AG04450 (cell line): ENCODE results near the gene INO80E. TPM values are rescaled to one million over a fixed set of nuclear protein-coding genes. Genes with fewer than 3 reads are reported as not detected.

Source experiments
- CTCF ChIA-PET: fragments of 300-600, 350-600 bp; formaldehyde crosslinking; extraction: SDS; loops from one replicate; lab custom pipeline; 2022; ENCODE audit warnings: antibody characterized with exemption, inconsistent platforms; lab: Charles Lee
- POLR2A ChIA-PET: fragments of 350-600 bp; formaldehyde crosslinking; extraction: SDS; loops from one replicate; lab custom pipeline; 2021; ENCODE audit warnings: antibody characterized with exemption, inconsistent platforms; lab: Yijun Ruan, JAX
- DNase-seq: peaks from one replicate; pipeline ENCODE4 v3.0.0-alpha.2; 2011; ENCODE audit warnings: low read depth, low spot score
- H3K27ac ChIP-seq: one replicate; pipeline ENCODE4 v1.5.1; 2012; ENCODE audit warnings: low read depth, low read length, control low read depth
- H3K27me3 ChIP-seq: one replicate; pipeline ENCODE4 v1.6.0; 2012; ENCODE audit warnings: low read length; ENCODE audit not compliant: control insufficient read depth, insufficient read depth
- H3K4me3 ChIP-seq: 2 replicates; pipeline ENCODE4 v1.5.1; 2011; ENCODE audit warnings: mild to moderate bottlenecking, low read depth, low read length, control low read depth
- H3K9me3 ChIP-seq: 2 replicates; pipeline ENCODE4 v1.5.1; 2012; ENCODE audit warnings: low read length; ENCODE audit not compliant: control insufficient read depth, insufficient read depth
- CTCF ChIP-seq: IDR thresholded peaks from 2 replicates; pipeline ENCODE4 v1.5.1; 2011; ENCODE audit warnings: low read depth, low read length, control low read depth, inconsistent platforms
- polyA plus RNA-seq: library from polyadenylated mRNA; depleted of rRNA; stranded (reverse); fragments of >200 nt; gene quantifications from 2 replicates; pipeline ENCODE4 v1.2.3, GENCODE V29; 2011

Gene INO80E
- polyA plus RNA-seq, 1 experiment, result 27.3 TPM

DNA sequence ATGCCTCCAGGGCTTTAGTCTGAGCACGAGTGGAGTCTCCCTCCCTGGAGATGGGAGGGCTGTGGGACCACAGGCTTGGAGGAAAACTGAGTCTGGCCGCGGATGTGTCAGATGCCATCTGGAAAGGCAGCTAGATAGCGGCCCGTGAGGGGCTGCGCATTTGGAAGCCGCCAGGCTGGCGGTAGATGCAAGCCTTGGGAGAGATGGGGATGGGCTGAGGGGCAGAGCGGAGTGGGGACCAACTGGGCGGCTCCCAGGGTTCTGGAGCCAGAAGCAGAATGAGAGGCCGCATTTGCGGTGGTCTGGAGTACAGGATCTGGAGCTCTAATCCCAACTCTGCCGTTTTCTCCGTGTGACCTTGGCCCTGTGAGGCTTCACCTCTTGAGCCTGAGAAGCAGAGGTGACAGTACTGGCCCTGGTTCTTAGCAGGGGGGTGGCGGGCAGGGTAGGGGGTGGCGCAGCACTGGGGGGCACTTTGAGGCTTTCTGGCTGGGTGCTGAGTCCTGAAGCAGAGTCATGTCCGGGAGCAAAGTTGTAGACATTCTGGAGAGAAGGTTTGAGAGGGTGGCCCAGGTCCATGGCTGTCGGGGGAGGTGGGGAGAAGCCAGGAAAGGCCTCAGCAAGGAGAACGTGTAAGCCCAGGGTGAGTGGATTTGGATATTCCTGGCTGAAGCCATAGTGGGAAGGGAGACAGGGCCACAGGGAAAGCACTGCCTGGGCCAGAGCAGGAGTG, 6.7 kb downstream of the INO80E start:
- DNase-seq, result no peak
- Histone ChIP-seq H3K27me3 (no peaks in the 10 kb centered on the region), H3K4me3 (no peak overlapping the region), H3K9me3 (no peaks in the 10 kb centered on the region), H3K27ac (no peak overlapping the region)
- TF ChIP-seq CTCF, result no peak
- ChIA-PET CTCF (interaction anchor here (0.6 kb wide), 1 partner anchor 429 kb away, joined by 5 read pairs; no protein-coding TSS in a partner anchor), POLR2A (interaction anchor here (0.7 kb wide), 1 partner anchor 116 kb away, joined by 3 read pairs; no protein-coding TSS in a partner anchor)

GRCh38 chr16:30003670-30004423, 7.8 kb downstream of the INO80E start:
- H3K27ac ChIP-seq, result no peak overlapping the region
- no peak overlapping the region for H3K4me3 ChIP-seq
- TF ChIP-seq CTCF, result no peak
- H3K27me3 ChIP-seq, result peaks cover under 1% of the 10 kb centered on the region
- no peaks in the 10 kb centered on the region for H3K9me3 ChIP-seq
- no peak for DNase-seq
- ChIA-PET POLR2A (interaction anchor here (1.5 kb wide), 1 partner anchor 8 kb away, joined by 3 read pairs; the partner anchor contains the start of gene INO80E), CTCF (interaction anchor here (0.6 kb wide), 1 partner anchor 15 kb away, joined by 9 read pairs; no protein-coding TSS in a partner anchor)

DNA sequence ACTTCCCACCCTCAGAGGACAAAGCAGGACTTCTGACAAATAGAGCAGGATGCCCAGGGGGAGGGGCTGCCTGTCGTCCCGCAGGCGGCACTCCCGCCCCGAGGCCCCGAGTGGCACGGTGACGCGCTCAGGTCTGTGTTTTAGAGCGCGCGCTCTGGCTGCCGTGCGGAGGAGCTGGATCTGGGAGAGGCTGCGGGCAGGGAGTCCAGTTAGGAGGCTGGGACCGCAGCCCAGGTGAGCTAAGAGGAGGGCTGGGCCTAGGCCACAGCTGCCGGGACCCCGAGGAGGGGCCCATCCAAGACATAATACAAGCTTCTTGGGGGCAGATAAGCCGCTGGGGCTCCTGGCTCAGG, 8.4 kb downstream of the INO80E start:
- Histone ChIP-seq H3K27ac (no peak overlapping the region), H3K9me3 (no peaks in the 10 kb centered on the region; the same call in 1 of the 2 replicates), H3K27me3 (peaks cover 6% of the 10 kb centered on the region), H3K4me3 (no peak overlapping the region)
- no peak for TF ChIP-seq CTCF
- ChIA-PET CTCF (interaction anchor here (0.6 kb wide), 1 partner anchor 15 kb away, joined by 9 read pairs; no protein-coding TSS in a partner anchor), POLR2A (interaction anchor here (1.5 kb wide), 1 partner anchor 8 kb away, joined by 3 read pairs; the partner anchor contains the start of gene INO80E)
- DNase-seq, result no peak

GRCh38 chr16:30004811-30005242, 8.8 kb downstream of the INO80E start:
- ChIA-PET POLR2A (interaction anchor here (1.5 kb wide), 1 partner anchor 9 kb away, joined by 3 read pairs; the partner anchor contains the start of gene INO80E), CTCF (interaction anchor here (0.5 to 0.6 kb wide), 2 partner anchors 172 to 337 kb away, joined by 3 to 12 read pairs; no protein-coding TSS in a partner anchor)
- Histone ChIP-seq H3K4me3 (no peak overlapping the region), H3K27ac (no peak overlapping the region), H3K9me3 (no peaks in the 10 kb centered on the region; the same call in 1 of the 2 replicates), H3K27me3 (peaks cover 8% of the 10 kb centered on the region)
- no peak for TF ChIP-seq CTCF
- DNase-seq, result no peak
